ENCODE results near the gene NDUFS6.

Gene NDUFS6

DNA sequence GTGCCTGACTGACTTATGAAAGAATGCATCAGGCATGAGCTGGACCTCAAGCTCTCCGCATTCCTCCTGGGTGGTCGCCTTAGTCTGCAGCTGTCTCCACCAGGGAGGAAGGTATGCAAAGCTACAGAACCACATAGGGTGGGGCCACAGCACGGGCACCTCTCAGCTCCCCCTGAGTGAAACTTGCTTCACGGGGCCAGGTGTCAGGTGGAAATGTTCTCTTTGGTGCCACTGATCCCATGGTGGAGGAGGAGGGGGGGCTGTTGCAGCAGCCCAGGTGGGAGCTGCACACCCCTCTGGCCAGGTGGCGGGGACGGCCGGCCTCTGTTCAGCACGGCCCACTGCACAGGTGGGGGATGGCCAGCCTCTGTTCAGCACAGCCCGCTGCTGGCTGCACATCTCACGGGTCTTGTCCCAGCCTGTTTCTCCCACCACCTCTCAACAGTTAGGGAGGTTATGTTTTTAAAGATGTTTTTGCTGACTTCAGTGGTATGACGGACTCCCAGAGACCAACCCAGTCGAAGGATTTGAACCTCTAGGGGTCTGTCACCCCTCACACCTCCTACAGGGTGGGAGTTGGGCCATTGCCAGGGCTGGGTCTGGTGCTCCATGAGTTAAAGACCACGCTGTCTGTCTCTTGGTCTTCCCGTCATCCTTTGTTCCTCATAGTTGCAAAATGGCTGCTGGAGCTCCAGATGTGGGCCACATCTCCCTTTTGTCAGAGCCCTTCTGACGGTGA is 35.9 kb upstream of the NDUFS6 start:
- no peak for DNase-seq (ENCODE audit: low spot score)

DNA sequence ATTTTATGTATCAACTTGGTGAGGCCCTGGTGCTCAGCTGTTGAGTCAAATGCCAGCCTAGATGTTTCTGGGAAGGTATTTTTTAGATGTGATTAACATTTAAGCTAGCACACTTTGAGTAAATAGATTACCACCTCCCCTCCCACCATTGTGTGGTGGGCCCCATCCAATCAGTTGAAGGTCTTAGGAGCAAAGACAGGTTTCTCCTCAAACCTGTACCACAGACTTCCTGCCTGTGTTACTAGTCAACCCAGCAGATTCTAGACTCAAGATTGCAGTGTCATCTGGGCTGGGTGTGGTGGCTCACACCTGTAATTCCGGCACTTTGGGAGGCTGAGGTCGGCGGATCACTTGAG is 35.3 kb upstream of the NDUFS6 start:
- DNase-seq (ENCODE audit: low spot score): no peak

DNA sequence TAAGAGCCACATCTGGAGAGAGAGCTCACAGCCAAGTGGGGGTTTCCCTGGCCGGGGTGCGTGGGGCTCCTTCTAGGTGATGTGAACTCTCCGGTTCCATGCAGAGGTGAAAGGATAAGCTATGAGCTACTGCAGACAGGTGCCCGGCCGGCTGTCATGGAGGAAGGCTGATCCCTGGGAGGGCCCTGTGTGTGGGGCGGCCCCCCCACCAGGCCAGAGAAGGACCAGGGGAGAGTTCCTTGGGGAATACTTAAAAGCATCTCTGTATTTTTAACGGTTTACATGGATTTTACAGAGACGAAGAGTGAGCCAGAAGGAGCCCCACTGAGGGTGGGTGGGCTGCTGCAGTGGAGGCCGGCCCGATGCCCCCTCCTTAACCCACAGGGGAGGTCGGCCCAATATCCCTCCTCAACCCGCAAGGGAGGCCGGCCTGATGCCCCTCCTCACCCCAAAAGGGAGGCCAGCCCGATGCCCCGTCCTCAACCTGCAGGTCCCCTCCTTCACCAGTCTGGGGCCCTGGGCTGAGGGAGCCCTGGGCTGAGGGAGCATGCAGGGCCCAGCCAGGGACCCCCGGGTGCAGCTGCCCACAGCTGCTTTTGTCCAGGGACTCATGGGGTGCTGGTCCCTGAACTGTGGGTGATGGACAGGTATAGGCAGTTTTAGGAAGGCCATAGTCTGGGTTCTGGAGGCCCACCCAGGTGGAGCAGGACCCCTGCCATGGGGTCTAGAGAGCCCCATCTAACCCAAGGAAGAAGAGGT is 33.5 kb upstream of the NDUFS6 start:
- DNase-seq (ENCODE audit: low spot score): no peak

DNA sequence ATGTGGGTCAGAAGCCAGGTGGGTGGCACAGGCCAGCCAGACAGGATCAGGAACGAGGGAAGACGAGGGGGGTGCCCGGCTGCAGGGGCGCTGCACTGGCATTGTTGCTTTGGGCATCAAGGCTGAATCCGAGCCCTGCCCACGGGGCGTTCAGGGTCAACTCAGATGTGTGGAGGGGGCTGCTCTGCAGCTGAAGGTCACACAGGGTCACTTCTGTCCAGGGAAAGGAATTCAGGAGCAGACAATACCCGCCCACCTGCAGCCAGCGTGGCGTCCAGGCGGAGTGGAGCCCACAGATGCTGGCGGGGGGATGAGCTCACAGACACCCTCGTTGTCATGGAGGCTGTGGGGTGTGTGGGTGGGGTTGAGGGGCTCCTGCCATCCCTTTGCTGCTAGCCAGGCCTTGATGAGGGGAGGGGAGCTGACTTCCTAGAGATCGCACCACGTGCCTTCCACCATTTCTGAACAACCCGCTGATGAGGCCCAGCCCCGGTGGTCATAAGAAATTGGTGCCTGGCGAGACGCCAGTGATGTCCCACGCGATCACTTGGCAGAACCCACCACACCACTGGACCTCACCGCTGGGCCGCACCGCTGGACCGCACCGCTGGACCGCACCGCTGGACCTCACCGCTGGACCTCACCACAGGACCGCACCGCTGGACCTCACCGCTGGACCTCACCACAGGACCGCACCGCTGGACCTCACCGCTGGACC is 32.8 kb upstream of the NDUFS6 start:
- no peak for DNase-seq (ENCODE audit: low spot score)

DNA sequence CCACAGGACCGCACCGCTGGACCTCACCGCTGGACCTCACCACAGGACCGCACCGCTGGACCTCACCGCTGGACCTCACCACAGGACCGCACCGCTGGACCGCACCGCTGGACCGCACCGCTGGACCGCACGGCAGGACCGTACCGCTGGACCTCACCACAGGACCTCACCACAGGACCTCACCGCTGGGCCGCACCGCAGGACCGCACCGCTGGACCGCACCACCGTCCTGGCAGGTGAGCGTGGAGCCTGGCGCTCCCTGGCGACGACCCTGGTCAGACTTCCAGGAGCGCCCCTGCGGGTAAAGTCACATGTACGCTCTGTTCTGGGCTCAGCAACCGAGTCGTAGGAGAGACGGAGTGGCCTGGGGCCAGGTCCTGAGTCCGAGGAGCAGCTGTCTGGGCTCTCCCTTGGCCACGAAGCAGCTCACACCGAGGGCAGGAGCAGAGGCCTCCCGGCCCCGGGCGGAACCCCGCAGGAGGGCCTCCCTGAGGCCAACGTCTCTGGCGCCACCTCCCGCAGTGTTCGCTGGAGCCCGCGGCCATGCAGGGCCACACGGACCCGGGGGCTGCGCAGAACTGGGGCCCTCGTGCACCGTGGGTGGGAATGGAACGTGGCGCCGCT is 32.1 kb upstream of the NDUFS6 start:
- DNase-seq (ENCODE audit: low spot score): no peak

DNA sequence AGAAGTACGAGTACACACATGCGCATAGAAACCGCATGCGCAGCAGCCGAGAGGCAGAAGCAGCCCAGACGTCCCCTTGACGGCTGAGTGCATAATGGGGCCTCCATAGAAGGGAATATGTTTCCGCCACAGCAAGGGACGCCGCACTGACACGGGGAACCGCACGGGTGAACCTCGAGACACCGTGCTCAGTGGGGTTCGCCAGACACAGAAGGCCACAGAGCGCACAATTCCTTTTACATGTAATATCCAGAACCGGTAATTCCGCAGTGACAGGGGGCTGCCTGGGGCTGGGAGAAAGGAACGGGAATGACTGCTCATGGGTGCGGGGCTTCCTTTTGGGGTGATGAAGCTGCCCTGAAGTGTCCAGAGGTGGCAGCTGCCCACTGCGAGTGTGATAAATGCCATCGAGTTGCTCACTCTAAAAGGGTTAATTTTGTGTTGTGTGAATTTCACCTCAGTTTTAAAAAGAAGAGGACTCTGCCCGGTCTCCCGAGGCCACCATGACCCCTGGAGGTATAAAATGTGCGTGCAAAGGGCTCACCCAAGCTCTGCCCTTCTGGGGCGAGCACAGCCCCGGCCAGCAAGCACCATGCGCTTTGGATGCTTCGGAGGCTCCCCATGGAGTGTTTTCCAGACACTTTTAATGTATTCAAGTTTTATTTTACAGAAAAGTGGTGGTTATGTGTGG is 31.3 kb upstream of the NDUFS6 start:
- DNase-seq (ENCODE audit: low spot score): no peak

DNA sequence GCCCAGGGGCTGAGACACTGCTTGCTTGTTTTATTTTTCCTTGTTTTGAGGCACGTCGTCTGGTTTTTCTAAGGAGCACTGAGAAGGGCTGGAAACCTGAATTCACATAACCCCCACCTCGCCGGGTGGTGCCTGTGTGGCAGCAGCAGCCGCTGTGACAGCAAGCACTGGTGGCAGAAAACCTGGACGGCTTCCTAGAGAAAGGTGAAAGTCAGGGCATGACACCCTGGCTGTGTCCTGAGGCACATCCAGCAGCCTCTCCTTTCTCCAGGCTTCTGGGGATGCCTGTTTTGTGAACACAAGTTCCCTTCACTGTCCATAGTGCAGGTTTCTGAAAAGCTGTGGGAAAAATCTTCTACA is 30.8 kb upstream of the NDUFS6 start:
- DNase-seq (ENCODE audit: low spot score): no peak

DNA sequence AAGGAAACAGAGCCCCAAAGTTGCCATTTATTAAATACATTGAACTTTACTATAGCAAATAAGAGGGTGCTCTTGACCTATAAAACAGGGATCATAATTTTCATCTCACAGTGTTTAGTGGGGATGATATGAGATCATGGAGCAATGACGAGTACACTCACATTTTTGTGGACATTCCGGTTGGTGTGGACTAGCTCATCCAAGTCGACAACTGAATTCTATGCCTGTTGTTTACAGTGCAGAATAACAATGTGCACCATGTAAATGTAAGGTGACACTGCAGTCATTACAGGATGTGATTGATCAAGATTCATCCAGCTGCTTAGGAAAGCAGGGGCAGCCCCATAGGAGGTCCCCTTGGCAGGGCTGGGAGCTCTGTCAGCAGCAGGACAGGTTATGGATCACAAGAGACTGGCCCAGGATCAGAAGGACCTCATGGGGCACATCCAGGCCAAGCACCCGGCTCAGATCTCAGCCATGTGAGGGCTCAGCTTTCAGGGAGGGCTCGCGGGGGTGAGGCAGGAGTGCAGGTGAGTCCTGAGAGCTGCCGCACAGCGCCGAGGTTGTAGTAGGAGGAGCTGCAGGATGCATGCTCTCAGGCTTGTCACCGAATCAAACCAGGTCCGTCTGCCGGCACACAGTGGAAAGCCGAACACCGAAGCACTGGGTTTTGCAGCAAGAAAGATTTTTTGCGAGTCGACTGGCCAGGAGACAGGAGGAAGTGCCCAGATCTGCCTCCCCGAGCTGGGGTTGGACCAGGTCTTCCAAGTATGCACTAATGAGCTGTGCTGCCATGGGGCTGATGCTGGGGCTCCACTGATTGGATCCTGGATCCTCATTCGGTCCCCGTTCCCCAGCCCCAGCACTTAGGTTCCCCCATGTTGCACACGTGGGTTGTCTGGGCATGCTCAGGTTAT is 29.8 kb upstream of the NDUFS6 start:
- DNase-seq (ENCODE audit: low spot score): no peak

DNA sequence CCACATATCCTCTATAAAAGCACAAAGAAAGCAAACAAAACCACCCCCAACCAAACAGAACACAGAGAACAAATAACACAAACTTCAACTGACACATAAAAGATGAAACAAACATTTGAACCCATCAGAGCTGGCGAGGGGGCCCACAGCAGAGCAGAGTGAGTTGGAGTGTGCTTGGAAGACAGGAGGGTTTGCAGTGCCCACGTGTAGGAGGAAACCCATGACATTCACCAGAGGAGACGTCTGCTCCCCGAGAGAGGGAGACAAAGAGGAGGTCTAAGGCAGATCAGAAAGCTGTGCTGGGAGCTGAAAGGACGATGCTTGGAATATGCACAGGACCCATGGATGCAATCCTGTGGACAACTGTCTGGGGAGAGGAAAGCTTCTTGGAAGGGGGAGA is 28.6 kb upstream of the NDUFS6 start:
- peak; percentile 73 for DNase-seq (ENCODE audit: low spot score)

DNA sequence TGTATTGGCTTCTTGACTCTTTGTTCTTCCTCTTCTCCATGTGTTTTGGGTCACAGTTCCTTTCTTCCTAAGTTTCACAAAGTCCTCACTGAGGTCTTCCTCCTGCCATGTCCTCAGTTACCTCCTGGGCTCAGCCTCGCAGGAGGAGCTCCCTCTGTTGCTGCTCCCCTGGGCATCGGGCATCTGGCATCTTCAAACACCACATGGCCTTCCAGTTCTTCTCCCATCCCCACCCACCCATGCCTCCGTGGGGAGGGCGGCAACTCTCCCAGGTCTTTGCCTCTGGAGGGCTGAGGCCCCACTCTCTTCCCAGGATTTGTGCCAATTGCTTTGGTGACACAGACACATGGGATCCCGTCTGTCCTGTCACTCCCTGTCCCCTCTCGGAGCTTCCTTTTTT is 24.4 kb upstream of the NDUFS6 start:
- no peak for DNase-seq (ENCODE audit: low spot score)

DNA sequence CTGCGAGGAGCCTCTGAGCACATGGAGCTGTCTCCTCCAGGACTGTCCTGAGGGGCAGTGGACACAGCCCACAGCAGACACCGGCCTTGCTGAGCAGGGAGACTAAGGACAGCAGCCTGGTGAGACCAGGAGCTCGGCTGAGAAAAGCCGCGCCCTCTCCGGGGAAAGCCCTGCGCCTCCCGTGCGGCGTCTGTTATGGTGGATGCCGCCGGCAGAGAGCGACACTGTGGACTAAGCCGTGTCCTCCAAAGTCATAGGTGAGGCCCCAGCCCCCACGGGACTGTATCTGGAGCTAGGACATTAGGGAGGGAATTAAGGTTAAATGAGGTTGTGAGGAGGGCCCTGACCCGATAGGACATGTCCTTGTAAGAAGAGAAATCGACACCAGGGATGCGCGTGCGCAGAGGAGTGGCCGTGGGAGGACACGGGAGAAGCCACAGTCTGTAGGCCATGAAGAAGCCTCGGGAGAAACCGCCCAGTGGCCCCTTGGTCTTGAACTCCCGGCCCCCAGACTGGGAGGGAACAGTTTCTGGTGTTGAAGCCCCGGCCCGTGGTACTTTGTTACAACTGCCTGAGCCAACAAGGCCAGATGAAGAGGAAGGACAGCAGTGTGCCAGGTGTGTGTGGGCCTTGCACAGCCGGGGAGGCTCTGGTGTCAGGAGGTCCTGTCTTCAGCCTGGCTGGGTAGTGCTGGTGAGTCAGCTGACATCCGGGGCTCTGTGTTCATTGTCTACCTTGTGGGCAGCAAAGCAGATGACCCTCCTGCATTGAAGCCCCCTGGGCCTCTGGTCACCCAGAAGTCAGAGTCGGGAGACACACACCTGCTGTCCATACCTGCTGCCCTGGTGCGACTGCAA is 23.7 kb upstream of the NDUFS6 start:
- DNase-seq (ENCODE audit: low spot score): no peak

DNA sequence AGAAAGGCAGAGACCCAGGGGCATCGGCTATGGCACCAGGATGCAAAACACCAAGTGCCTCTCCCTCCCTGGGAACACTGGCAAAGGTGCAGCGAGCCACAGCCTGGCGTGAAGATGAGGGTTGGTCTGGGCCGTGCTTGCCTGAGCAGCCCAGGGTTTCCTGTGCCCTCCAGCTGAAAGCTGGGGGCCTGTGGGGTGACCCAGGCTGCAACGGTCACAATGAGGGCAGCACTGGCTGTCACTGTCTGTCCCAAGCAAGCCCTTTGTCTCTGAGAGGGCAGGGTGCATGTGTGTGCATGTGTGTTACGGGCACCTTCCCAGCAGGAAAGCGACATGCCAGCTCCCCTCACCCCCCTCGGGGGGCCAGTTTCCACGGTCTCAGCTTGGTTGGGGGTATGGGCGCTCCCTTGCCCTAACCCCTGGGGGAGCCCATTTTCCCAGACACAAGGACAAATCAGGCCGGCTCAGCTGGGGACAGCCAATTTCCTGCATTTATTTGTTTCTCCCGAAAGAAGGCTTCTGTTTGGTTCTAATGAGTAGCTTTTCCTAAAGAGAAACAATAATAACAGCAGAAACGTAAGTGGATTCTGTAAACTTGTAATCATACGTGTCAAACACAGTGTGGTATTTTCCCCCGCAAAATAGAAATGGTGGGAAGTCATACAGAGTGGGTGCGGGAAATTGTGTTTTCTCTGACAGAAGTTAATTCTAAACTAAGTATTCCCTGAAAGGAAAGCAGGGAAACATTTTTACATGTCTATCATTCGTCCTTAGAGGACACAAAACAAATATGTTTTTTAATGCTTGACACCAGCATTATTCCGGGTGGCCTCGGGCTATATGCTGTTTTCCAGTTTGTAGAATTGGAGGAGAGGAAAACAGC is 22.8 kb upstream of the NDUFS6 start:
- no peak for DNase-seq (ENCODE audit: low spot score)

DNA sequence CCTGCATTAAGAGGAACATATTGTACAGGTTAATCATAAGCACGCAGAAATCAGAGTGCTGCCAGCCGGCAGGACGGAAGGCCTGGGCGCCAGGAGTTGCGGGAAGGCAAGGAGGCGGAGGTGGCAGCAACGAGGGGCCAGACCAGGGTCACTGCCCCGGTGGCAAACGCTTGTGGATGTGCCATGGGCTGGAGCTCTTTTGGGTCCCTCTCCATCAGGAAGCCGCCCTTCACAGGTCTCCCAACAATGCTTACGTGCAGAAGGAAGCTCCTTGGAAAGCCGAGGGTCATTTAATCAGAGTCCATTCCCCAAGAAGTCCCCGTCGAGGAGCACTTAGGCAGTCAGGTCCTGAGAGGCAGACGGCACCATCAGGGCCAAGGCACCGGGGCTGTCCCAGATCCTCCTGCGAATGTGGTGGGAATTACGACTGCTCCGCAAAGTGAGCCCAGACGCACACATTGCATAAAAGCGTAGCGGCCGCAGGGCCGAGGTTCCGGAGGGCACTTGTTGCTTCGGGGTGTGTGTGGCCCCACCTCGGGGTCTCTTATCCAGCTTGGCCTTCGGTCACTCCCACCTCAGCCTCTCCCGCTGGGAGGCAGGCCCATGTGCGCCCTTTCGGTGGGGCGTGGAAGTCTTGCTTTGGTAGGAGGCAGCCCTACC is 22.1 kb upstream of the NDUFS6 start:
- DNase-seq (ENCODE audit: low spot score): no peak

DNA sequence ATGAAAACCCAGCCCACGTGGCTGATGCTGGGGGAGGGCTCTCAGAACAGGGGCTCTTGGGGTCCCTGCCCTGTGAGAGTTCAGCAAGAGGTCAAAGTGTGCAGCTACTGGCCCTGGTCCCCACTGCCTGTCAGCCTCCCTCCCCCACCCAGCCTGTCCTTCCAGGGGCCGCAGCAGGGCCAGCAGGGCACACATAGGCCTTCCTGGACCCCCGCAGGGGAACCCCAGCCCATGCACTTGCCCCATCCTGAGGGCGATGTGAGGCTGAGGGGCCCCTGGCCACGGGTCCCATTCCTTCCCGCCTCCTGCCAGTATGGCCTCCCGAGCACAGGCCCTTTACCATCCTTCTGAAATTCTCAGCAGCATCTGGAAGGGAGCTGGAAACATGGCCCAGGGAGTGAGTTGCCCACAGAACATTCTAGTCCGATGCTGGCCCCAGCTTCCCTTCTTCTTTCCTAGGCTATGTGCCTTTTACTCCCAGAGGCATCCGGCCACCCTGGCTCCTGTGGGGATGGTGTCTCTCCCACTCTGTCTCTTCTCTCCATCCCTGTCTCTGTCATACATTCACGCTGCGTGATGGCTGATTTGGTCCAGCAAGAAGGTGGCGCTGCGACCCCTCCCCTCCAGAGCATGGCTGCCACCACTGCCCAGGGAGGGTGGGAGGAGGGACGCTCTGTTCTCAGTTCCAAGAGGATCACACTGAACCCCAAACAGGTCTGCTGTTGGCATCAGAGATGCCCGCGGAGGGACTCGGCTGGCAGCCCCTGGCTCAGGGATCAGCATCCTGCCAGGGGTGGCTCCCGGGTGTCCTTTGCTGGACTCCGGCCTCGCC is 21.2 kb upstream of the NDUFS6 start:
- no peak for DNase-seq (ENCODE audit: low spot score)

DNA sequence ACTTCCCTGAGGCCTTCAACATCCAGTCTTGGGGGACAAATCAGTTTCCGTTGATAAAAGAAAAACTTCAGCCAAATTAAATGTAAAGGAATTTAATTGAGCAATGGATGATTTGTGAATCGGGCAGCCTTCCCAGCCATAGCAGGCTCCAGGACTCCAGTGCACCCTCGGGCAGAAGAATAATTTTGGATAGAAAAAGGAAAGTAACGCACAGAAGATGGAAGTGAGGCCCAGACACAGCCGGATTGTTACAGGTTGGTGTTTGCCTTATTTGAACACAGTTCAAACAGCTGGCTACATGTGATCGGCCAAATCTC is 20.6 kb upstream of the NDUFS6 start:
- no peak for DNase-seq (ENCODE audit: low spot score)

DNA sequence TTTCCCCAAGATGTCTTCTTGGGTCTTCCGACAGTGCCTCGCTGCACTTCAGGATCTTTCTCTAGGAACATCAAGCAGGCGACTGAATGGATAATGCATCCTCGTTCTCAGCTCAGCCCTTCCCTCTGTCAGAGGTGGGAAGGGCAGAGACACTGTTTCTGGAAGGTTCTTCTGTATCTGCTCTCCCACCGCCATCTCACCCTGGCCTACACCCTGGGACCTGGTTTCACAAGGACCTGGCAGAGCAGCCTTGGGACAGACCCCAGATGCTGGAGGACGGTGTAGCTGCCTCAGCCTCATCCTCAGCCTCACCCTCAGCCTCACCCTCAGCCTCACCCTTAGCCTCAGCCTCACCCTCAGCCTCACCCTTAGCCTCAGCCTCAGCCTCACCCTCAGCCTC is 20.1 kb upstream of the NDUFS6 start:
- DNase-seq (ENCODE audit: low spot score): no peak

DNA sequence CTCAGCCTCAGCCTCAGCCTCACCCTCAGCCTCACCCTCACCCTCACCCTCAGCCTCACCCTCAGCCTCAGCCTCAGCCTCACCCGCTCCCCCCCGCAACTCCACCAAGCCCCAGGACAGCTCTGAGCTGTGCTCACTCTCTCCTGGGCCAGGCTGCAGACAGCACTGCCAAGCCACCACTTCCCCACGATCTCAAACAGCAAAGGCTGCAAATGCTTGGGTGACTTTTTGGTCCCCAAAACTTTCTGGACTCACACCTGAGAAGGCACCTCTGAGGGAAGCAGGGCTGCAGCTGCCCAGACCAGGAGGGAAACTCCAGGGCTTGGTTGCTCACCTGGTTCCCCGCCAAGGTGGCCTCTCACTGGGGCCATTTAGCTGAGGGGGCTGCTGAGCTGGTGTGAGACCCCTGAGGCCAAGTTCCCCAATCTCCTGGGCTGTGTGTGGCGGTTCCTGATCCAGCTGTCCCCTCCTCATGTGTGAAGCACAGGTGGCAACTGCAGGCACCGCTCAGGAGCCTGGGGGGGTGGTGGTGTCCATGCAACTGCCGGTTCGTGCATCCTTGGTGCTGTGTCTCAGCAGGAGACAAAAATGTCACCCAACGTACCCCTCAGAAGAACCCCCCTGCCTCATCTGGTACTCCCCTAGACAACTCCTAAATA is 19.4 kb upstream of the NDUFS6 start:
- DNase-seq (ENCODE audit: low spot score): no peak

Measured in AG08395 (cell line).